Heart left ventricle (tissue), 16 donors: ENCODE measurements around the gene HPSE2. TPM values are rescaled to one million over a fixed set of nuclear protein-coding genes. Genes with fewer than 3 reads are reported as not detected.

Experiments used
- ATAC-seq, 4 donors: fragments of 200-7000 bp; cut with Tn5 transposase; one replicate each; pipeline ENCODE4 v1.9.1; 2020 to 2022; ENCODE audit warnings: moderate library complexity in 4 of 4, mild to moderate bottlenecking in 3 of 4, moderate number of reproducible peaks in 1 of 4
- DNase-seq, 5 donors: peaks; one replicate each; pipeline ENCODE4 v3.0.0-alpha.2; 2020
- H3K27ac ChIP-seq, 12 donors: fragments of 200-600 bp; sonication (generic) in 4 of 12; one replicate each; pipeline versions ENCODE4 v1.5.0 to v1.8.0; 2016 to 2022; ENCODE audit warnings: mild to moderate bottlenecking in 2 of 12
- H3K27me3 ChIP-seq, 9 donors: fragments of 200-600 bp; sonication (generic) in 2 of 9; one replicate each; pipeline versions ENCODE4 v1.5.1 to v1.8.0; 2016 to 2022; ENCODE audit warnings: mild to moderate bottlenecking in 3 of 9
- H3K36me3 ChIP-seq, 9 donors: fragments of 200-600 bp; sonication (generic) in 2 of 9; one replicate each; pipeline versions ENCODE4 v1.5.0 to v1.8.0; 2018 to 2022; ENCODE audit warnings: mild to moderate bottlenecking in 2 of 9
- H3K4me1 ChIP-seq, 12 donors: fragments of 200-600 bp; sonication (generic) in 4 of 12; one replicate each; pipeline versions ENCODE4 v1.5.0 to v1.8.0; 2016 to 2022; ENCODE audit warnings: mild to moderate bottlenecking in 3 of 12
- H3K4me3 ChIP-seq, 12 donors: fragments of 200-600 bp; sonication (generic) in 4 of 12; one replicate each; pipeline versions ENCODE4 v1.5.0 to v1.8.0; 2017 to 2022; ENCODE audit warnings: mild to moderate bottlenecking in 9 of 12, moderate library complexity in 4 of 12
- H3K9me3 ChIP-seq, 12 donors: fragments of 200-600 bp; sonication (generic) in 4 of 12; one replicate each; pipeline versions ENCODE4 v1.5.0 to v1.8.0; 2016 to 2022; ENCODE audit warnings: mild to moderate bottlenecking in 1 of 12
- POLR2A ChIP-seq, 2 donors: fragments of 450-650 bp; IDR thresholded peaks; one replicate each; pipeline ENCODE4 v1.6.1; 2017; ENCODE audit warnings: antibody characterized with exemption in 2 of 2, mild to moderate bottlenecking in 2 of 2, moderate library complexity in 2 of 2
- WGBS, 4 donors: extraction: QIAGEN DNeasy Blood & Tissue Kit in 2 of 4; methylation state at CpG; one replicate each; pipeline versions ENCODE4 v1.1.5 to v1.1.7; 2013 to 2018; 5-methylcytosine and 5-hydroxymethylcytosine counted together
- intact Hi-C, 10 donors: fragments of 100-400 bp; cut with DNase I; formaldehyde crosslinking; loops; one replicate each; pipeline versions ENCODE4 v1.11.1 to v1.14.2; 2022
- polyA plus RNA-seq, 2 donors: library from polyadenylated mRNA; stranded (reverse); fragments of 200-250 nt; gene quantifications; one replicate each; pipeline ENCODE4 v1.2.3, GENCODE V29; 2013
- total RNA-seq, 9 donors: library from RNA; depleted of rRNA in 2 of 9; stranded (reverse); fragments of >200 nt in 2 of 9; fragmentation: NEBNext Ultra II Directional in 3 of 9; extraction: Animal tissue kit (Norgen Biotek cat#: 25700) in 3 of 9; gene quantifications; one replicate each; pipeline versions ENCODE4 v1.1.0 to v1.2.4, GENCODE V29; 2016 to 2023
- TF ChIP-seq, protein P1 (sequence below), 12 donors: fragments of 200-600 bp; sonication (generic) in 4 of 12; IDR thresholded peaks; one replicate each; pipeline versions ENCODE4 v1.5.0 to v1.8.0; 2018 to 2022; ENCODE audit warnings: antibody characterized with exemption in 12 of 12, mild to moderate bottlenecking in 5 of 12
- donor health status: ischemic (EF 13 %, LVEDD 7.1; RV severe dilation, severe dysfunction).
- donor health status: healthy with polysubstance abuse.
- donor health status: DM: no; HTN: yes; CAD: no.
- donor health status: DM: no; HTN: no; CAD: no.
- donor health status: ischemic (EF 25% LVEDD 6.9; RV normal size, moderate dysfunction).
- donor health status: ischemic (EF 25% LVEDD 5.7; RV mildly dilated, moderate dysfunction).
- donor health status: healthy.
- donor health status: DM: yes; HTN: yes; CAD: no.
- donor health status: ischemic (EF 35%, LVEDD 5.7; RV mildly dilated, moderate dysfunction).
- donor health status: nonischemic (EF 11% LVEDD 7.7; RV severe dilation, severe dysfunction).
- donor health status: DM: yes; HTN: yes; CAD: no.
- donor health status: PGD.
- donor health status: ischemic (EF 29% LVEDD 5.4; RV normal size, mild dysfunction).
- donor health status: nonischemic (EF 23%, LVEDD 6.1; RV moderate dilation, normal function).

Gene HPSE2
- total and polyA plus RNA-seq, 11 donors: 0.06 to 0.18 (median 0.12) TPM; not detected in 3

DNA sequence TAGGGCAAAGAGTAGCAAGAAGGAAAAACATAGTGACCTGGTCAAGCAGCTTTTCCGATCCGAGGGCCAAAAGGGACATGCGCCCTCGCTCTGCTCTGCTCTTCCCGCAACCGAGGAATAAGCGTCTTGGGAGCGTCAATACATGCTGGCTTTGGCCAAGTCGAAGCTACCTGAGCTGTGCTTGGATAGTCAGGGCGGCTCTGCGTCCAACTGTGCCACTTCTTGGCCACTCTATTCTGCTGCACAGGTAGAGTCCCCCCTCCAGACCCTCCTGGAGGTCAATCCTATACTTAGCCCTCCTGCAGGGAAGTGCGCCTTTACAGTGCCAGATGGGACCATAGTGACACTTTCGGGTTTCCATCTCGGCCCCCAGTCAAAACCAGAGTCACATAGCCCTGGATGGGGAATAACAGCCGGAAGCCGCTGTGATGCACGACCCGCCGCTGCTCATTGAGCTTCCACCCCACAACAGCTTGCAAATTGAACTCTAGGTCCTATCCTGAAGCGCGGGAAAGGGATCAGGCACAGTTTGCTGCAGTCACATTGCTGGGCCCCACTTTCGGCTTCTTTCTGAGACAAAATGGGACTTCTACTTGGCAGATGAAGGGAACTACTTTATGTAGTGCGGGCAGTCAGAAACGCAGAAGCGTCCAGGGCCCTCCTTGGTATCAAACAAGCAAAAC is 1.1 kb upstream of the HPSE2 start:
- WGBS, 4 donors: 28 to 37% (median 34%) methylated on average over 20 to 25 of the region's 25 CpGs
- intact Hi-C loops: no loop called here
- H3K27ac ChIP-seq: no peak overlapping the region

DNA sequence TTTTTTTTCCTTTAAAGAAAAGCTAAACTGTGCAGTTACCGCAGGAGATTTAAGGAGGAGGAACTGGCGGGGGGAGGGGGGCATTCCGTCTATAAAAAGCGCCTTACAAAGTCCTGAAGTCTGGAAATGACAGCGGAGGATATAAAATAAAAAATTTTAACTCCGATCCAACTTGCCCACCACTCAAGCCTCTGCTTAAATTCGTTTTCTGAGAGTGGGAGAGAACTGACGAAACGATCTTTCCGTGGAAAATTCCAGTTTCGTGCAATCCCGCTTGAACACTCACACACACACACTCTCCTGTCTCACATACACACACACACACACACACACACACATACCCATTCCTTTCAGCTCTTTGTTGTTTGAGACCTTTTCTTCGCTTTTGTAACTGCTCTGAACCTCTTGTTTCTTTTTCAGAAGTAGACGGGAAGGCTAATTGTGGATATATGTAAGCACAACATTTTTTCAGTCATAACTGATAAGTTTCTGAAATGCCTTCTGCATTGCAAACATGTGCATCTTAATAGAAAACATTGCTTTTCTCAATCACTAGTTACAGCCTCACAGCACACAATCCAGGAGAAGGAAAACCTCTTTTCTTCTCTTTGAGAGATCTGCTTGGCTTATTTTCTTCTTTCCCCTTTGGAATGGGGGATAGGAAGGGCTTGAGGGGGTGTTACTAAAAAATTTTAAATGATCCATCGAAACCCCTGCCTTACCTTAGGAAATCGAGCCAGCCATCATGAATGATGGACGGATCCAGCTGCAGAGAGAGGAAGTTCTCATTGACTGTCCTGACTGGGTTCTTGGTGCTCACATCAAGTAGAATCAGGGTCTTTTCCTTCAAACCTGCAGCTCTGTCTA is 628 bp downstream of the HPSE2 start:
- H3K27me3 ChIP-seq: peaks cover 31 to 97% (median 65%) of the 10 kb centered on the region in 9 donors

More for the DNA sequence above, 1.1 kb upstream of the HPSE2 start:
- DNase-seq (no peak), ATAC-seq (no peak)
- TF ChIP-seq, protein P1, sequence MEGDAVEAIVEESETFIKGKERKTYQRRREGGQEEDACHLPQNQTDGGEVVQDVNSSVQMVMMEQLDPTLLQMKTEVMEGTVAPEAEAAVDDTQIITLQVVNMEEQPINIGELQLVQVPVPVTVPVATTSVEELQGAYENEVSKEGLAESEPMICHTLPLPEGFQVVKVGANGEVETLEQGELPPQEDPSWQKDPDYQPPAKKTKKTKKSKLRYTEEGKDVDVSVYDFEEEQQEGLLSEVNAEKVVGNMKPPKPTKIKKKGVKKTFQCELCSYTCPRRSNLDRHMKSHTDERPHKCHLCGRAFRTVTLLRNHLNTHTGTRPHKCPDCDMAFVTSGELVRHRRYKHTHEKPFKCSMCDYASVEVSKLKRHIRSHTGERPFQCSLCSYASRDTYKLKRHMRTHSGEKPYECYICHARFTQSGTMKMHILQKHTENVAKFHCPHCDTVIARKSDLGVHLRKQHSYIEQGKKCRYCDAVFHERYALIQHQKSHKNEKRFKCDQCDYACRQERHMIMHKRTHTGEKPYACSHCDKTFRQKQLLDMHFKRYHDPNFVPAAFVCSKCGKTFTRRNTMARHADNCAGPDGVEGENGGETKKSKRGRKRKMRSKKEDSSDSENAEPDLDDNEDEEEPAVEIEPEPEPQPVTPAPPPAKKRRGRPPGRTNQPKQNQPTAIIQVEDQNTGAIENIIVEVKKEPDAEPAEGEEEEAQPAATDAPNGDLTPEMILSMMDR (IDR thresholded peaks at IDR 0.05): no peak
- TF ChIP-seq POLR2A (IDR thresholded peaks at IDR 0.05): no peak
- peaks cover 31 to 94% (median 63%) of the 10 kb centered on the region in 9 donors for H3K27me3 ChIP-seq
- no peaks in the 10 kb centered on the region for H3K36me3 ChIP-seq
- H3K4me1 ChIP-seq: peaks cover 0 to 43% (median 23%) of the 10 kb centered on the region in 12 donors
- H3K4me3 ChIP-seq: no peak overlapping the region
- no peaks in the 10 kb centered on the region for H3K9me3 ChIP-seq

DNA sequence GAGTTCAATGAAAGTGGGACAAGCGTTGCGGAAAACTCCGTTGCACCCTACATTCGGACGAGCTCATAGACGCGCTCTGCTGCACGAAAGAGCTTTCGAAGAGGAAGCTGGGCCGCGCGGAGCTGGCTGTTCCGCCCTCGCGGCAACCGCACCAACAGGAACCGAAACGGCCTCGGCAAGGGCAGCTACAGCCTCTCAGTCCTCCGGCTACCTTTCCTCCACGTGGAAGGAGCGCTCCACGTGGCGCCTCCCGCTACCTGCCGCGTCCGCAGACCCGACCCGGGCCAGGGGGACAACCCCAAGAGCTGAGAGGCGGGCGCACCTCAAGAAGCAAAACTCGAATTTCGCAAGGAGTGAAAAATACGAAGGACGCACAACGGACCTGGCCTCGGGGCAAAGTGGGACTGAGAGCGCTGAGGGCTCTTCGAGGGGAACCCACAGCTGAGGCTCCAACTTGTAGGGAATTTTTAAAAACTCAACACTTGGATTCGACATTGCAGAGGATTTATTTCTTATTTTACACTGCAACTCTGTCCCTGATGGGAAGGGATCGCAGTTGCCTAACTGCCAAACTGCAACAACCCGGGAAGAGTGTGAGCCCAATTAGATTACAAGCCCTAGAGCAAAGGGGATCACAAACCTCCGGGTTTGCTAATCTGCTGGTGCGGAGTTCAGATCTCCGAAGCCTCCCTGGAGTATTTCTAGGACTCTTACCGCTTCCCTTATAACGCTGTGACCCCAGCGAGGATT is 1.4 kb downstream of the HPSE2 start:
- intact Hi-C loops: no loop called here
- H3K27me3 ChIP-seq: peaks cover 31 to 97% (median 65%) of the 10 kb centered on the region in 9 donors
- 1 to 2% (median 2%) methylated on average over 44 to 49 of the region's 49 CpGs for whole genome bisulfite sequencing, 4 donors
- peaks cover 0 to 43% (median 23%) of the 10 kb centered on the region in 12 donors for H3K4me1 ChIP-seq
- no peaks in the 10 kb centered on the region for H3K9me3 ChIP-seq
- peak overlapping the region in 1 of 12 donors; percentile 64 for H3K27ac ChIP-seq
- H3K36me3 ChIP-seq: no peaks in the 10 kb centered on the region
- H3K4me3 ChIP-seq: peak overlapping the region; percentile 12 to 59 (median 48)
- ATAC-seq: peak in 3 of 4 donors; percentile 62 to 76 (median 72)
- TF ChIP-seq POLR2A (IDR thresholded peaks at IDR 0.05): no peak
- TF ChIP-seq, protein P1 (IDR thresholded peaks at IDR 0.05): no peak
- peak; percentile 25 to 74 (median 50) for DNase-seq

More for the DNA sequence above, 628 bp downstream of the HPSE2 start:
- WGBS, 4 donors: 4 to 6% (median 5%) methylated on average over 17 of the region's 17 CpGs
- H3K27ac ChIP-seq: no peak overlapping the region
- TF ChIP-seq, protein P1 (IDR thresholded peaks at IDR 0.05): no peak
- TF ChIP-seq POLR2A (IDR thresholded peaks at IDR 0.05): no peak
- no peaks in the 10 kb centered on the region for H3K36me3 ChIP-seq
- intact Hi-C loops: no loop called here
- H3K4me1 ChIP-seq: peaks cover 0 to 43% (median 23%) of the 10 kb centered on the region in 12 donors
- H3K4me3 ChIP-seq: peak overlapping the region in 11 of 12 donors; percentile 22 to 59 (median 49)
- H3K9me3 ChIP-seq: no peaks in the 10 kb centered on the region
- no peak for ATAC-seq
- no peak for DNase-seq
